Kidney epithelial cell (primary cell): Measurements from ENCODE around the gene IFI30. TPM values are rescaled to one million over a fixed set of nuclear protein-coding genes. Genes with fewer than 3 reads are reported as not detected.
A peak's percentile ranks its signal among the peaks of the same experiment; 100 is the strongest.

Experiments
- DNase-seq: peaks from one replicate; pipeline ENCODE4 v3.0.0-alpha.2; 2010; ENCODE audit warnings: low read depth
- H3K27me3 ChIP-seq: 2 replicates; pipeline ENCODE4 v1.6.0; 2011; ENCODE audit warnings: low read length; ENCODE audit not compliant: control insufficient read depth, insufficient read depth
- H3K36me3 ChIP-seq: 2 replicates; pipeline ENCODE4 v1.5.1; 2011; ENCODE audit warnings: low read length; ENCODE audit not compliant: control insufficient read depth, insufficient read depth
- H3K4me3 ChIP-seq: 2 replicates; pipeline ENCODE4 v1.5.1; 2011; ENCODE audit warnings: low read depth, mild to moderate bottlenecking, control low read depth, low read length
- CTCF ChIP-seq: IDR thresholded peaks from 2 replicates; pipeline ENCODE4 v1.5.1; 2011; ENCODE audit warnings: mild to moderate bottlenecking, moderate library complexity, low read length, control low read depth, inconsistent platforms; ENCODE audit not compliant: insufficient read depth, poor library complexity, severe bottlenecking
- total RNA-seq: library from RNA; depleted of rRNA; stranded (reverse); fragments of >200 nt; gene quantifications from 2 replicates; pipeline ENCODE4 v1.2.3, GENCODE V29; 2015

Gene IFI30
- total RNA-seq, 1 donor from 2014 or later = 9.2 TPM

GRCh38 chr19:18224525-18225354 lies 51.1 kb downstream of the IFI30 start:
- H3K4me3 ChIP-seq = peak overlapping the region; percentile 39
- no peak for TF ChIP-seq CTCF
- no peaks in the 10 kb centered on the region for H3K36me3 ChIP-seq
- DNase-seq = peak; percentile 79
- peaks cover 52% of the 10 kb centered on the region for H3K27me3 ChIP-seq

DNA sequence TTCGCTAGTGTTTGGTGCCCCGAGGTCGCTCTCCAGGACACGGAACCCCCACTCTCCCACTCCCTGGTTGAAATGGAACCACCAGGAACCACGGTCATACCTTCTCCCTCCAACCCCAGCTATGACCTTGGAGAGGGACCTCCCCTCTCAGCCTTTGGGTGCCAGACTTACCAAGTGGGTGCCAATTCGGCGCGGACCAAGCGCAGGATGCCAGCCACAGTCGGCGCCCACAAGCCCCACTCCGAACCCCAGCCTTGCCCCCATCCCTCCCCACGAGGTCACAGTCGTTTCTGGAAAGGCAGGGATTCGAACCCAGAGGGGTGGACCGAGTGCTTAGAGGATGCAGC lies 51.7 kb downstream of the IFI30 start:
- no peak for DNase-seq
- Histone ChIP-seq H3K36me3 (no peaks in the 10 kb centered on the region), H3K4me3 (no peak overlapping the region), H3K27me3 (peaks cover 50% of the 10 kb centered on the region)
- TF ChIP-seq CTCF = no peak

DNA sequence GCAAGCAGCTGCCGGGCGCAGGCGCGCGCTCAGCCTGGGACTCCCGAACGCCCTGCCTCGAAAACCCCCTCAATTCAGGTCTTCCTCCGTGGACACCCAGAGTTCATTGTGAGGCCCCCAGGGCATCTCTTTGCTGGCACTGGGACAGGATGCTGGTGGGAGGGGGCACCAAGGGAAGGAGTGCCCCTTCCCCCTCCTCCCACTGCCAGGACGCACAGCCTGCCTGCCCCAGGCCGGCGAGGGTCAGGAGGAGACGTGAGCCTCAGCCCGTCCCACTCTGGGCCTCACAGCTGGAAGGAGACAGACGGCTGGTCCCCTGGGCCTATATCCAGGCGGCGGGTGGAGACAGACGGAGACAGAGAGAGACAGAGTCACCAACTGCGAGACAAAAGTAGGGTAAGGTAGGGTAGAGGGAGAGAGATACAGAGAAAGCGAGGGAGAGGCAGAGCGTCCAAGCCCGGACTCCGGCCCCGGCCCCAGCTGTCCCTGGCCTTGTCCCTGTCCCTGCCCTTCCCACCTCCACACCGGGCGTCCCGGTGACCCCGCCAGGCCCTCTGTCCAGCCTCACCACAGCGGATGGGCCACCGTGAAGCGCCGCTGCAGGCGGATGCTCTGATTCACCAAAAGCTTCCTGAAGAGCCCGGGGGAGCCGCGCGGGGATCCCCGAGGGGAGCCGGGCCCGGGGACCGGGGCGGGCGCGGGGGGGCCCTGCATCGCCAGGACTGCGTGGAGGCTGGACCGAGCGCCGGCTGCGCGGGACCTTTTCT lies 52.3 kb downstream of the IFI30 start, which contains the start of gene PDE4C:
Gene PDE4C (minus strand): TSS at position 737 of the 767 bp plus-strand sequence. CDS start 23 bp downstream, at position 714.
- H3K27me3 ChIP-seq = peaks cover 52% of the 10 kb centered on the region
- no peaks in the 10 kb centered on the region for H3K36me3 ChIP-seq
- TF ChIP-seq CTCF = no peak
- no peak within 1 kb of the TSS for H3K4me3 ChIP-seq
- DNase-seq = no peak

DNA sequence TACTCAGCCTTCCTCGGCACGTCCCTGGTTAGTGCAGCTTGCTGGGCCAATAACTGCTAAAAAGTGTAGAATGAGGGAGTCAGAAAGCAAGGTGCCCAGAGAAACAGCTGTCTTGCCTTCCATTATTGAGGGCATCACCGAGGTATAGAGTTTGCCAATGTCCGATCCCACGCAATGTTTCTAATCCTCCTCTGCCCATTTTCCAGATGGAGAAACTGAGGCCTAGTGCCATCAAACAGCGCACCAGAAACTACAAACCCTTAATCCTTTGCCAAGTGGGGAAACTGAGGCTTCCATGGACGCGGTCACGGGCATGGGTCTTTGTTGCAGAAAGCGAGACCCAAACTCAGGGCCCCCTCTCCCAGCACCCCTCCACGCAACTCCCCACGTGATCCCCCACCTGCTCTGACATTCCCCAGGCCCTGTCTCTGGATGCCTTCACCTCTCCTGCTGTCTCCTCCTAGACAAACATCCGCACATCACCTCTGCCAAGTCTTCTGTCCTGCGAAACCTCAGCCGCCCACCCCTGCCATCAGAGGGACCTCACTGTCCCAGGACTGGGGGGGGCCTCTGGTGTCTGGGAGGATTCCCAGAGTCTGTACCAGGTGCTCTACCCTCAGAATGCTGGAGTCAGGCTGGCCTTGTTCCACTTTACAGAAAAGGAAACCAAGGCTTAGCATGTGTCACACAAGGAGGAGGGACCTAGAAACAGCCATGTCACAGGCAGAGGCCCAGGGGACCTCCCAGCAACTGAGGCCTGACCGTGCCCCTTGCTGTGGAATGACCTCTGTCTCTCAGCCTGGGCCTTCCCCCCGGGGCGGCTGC lies 53.6 kb downstream of the IFI30 start:
- H3K4me3 ChIP-seq = no peak overlapping the region
- no peak for TF ChIP-seq CTCF
- no peak for DNase-seq
- no peaks in the 10 kb centered on the region for H3K36me3 ChIP-seq
- H3K27me3 ChIP-seq = peaks cover 58% of the 10 kb centered on the region

Other genes with a start within 250 kb of the IFI30 start
- gene CCDC124, start 240.8 kb upstream of the IFI30 start, total RNA-seq = 104 and 118 TPM in 2 replicates
- gene KCNN1, start 206.7 kb upstream of the IFI30 start, total RNA-seq = 2.3 and 4.7 TPM in 2 replicates
- 8.4 and 12.5 TPM in 2 replicates for gene ARRDC2, start 165.6 kb upstream of the IFI30 start, total RNA-seq
- 0.07 TPM in 1 of 2 replicates, not detected in the other for gene IL12RB1, start 86.9 kb upstream of the IFI30 start, total RNA-seq
- gene MAST3, start 76.0 kb upstream of the IFI30 start, total RNA-seq = 4.6 and 4.8 TPM in 2 replicates
- gene PIK3R2, start 20.6 kb upstream of the IFI30 start, total RNA-seq = 41.4 and 42.4 TPM in 2 replicates
- 70.6 and 71.8 TPM in 2 replicates for gene MPV17L2, start 19.4 kb downstream of the IFI30 start, total RNA-seq
- 0.07 and 0.38 TPM in 2 replicates for gene RAB3A, start 30.2 kb downstream of the IFI30 start, total RNA-seq
- gene PDE4C, start 52.6 kb downstream of the IFI30 start, total RNA-seq = 0.34 and 0.42 TPM in 2 replicates
- gene IQCN, start 100.6 kb downstream of the IFI30 start, total RNA-seq = 0.13 and 0.21 TPM in 2 replicates
- 253 and 262 TPM in 2 replicates for gene JUND, start 107.8 kb downstream of the IFI30 start, total RNA-seq
- gene LSM4, start 149.3 kb downstream of the IFI30 start, total RNA-seq = 333 and 367 TPM in 2 replicates
- gene PGPEP1, start 166.8 kb downstream of the IFI30 start, total RNA-seq = 28.8 and 34.4 TPM in 2 replicates
- gene GDF15, start 212.3 kb downstream of the IFI30 start, total RNA-seq = 637 and 822 TPM in 2 replicates
- gene LRRC25, start 223.8 kb downstream of the IFI30 start, total RNA-seq = 0.08 and 0.14 TPM in 2 replicates
- 92.6 and 96.2 TPM in 2 replicates for gene SSBP4, start 245.6 kb downstream of the IFI30 start, total RNA-seq